Measurements from ENCODE around the gene BTG2. TPM values are rescaled to one million over a fixed set of nuclear protein-coding genes. Genes with fewer than 3 reads are reported as not detected.

BTG2 gene
- total RNA-seq, 1 experiment from 2014 or later = 19.4 TPM

DNA sequence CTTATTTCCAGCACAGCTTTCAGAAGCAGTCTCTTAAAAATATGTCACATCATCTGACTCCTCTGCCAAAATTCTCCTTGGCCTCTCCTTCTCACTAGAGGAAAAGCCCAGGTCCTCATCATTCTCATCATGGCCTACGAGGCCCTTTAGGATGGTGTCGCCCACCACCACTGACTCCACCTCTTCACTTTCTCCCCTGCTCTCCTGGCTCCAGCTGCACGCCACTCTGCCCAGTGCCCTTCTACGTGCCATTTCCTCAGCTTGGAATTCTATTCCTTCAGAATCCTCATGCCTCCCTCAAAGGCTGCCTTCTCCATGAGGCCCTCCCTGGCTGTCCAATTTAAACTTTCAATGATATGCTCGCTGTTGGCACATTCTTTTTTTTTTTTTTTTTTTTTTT lies 25.3 kb upstream of the BTG2 start:
- Mint-ChIP-seq H3K36me3 (no peaks in the 10 kb centered on the region), H3K27ac (no peak overlapping the region), H3K4me1 (peaks cover 12% of the 10 kb centered on the region), H3K9me3 (no peaks in the 10 kb centered on the region), H3K27me3 (ENCODE audit: low read depth) (peaks cover 21% of the 10 kb centered on the region), H3K4me3 (no peak overlapping the region)
- DNase-seq (ENCODE audit: low spot score) (no peak), ATAC-seq (no peak)
- ChIA-PET POLR2A (interaction anchor here (0.7 kb wide), 1 partner anchor 184 kb away, joined by 7 read pairs; no protein-coding TSS in a partner anchor), CTCF (interaction anchor here (0.6 to 4.6 kb wide), 10 partner anchors 9 to 389 kb away, joined by 3 to 27 read pairs (median 5); no protein-coding TSS in a partner anchor)
- TF ChIP-seq RELA (CRISPR knock-in tag; IDR thresholded peaks at IDR 0.05; ENCODE audit: borderline replicate concordance) = no peak
- TF ChIP-seq ZNF138 (CRISPR knock-in tag; conservative IDR thresholded peaks at IDR 0.05) = no peak
- TF ChIP-seq, protein P1, sequence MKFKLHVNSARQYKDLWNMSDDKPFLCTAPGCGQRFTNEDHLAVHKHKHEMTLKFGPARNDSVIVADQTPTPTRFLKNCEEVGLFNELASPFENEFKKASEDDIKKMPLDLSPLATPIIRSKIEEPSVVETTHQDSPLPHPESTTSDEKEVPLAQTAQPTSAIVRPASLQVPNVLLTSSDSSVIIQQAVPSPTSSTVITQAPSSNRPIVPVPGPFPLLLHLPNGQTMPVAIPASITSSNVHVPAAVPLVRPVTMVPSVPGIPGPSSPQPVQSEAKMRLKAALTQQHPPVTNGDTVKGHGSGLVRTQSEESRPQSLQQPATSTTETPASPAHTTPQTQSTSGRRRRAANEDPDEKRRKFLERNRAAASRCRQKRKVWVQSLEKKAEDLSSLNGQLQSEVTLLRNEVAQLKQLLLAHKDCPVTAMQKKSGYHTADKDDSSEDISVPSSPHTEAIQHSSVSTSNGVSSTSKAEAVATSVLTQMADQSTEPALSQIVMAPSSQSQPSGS (CRISPR knock-in tag; IDR thresholded peaks at IDR 0.05; ENCODE audit: borderline replicate concordance, low read depth) = no peak
- TF ChIP-seq, protein P2, sequence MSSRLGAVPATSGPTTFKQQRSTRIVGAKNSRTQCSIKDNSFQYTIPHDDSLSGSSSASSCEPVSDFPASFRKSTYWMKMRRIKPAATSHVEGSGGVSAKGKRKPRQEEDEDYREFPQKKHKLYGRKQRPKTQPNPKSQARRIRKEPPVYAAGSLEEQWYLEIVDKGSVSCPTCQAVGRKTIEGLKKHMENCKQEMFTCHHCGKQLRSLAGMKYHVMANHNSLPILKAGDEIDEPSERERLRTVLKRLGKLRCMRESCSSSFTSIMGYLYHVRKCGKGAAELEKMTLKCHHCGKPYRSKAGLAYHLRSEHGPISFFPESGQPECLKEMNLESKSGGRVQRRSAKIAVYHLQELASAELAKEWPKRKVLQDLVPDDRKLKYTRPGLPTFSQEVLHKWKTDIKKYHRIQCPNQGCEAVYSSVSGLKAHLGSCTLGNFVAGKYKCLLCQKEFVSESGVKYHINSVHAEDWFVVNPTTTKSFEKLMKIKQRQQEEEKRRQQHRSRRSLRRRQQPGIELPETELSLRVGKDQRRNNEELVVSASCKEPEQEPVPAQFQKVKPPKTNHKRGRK (CRISPR knock-in tag; IDR thresholded peaks at IDR 0.05; ENCODE audit: borderline replicate concordance) = no peak
- TF ChIP-seq, protein P3, sequence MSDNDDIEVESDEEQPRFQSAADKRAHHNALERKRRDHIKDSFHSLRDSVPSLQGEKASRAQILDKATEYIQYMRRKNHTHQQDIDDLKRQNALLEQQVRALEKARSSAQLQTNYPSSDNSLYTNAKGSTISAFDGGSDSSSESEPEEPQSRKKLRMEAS (CRISPR knock-in tag; IDR thresholded peaks at IDR 0.05) = no peak
- TF ChIP-seq, protein P4, sequence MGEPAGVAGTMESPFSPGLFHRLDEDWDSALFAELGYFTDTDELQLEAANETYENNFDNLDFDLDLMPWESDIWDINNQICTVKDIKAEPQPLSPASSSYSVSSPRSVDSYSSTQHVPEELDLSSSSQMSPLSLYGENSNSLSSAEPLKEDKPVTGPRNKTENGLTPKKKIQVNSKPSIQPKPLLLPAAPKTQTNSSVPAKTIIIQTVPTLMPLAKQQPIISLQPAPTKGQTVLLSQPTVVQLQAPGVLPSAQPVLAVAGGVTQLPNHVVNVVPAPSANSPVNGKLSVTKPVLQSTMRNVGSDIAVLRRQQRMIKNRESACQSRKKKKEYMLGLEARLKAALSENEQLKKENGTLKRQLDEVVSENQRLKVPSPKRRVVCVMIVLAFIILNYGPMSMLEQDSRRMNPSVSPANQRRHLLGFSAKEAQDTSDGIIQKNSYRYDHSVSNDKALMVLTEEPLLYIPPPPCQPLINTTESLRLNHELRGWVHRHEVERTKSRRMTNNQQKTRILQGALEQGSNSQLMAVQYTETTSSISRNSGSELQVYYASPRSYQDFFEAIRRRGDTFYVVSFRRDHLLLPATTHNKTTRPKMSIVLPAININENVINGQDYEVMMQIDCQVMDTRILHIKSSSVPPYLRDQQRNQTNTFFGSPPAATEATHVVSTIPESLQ (CRISPR knock-in tag; IDR thresholded peaks at IDR 0.05) = no peak
- TF ChIP-seq, protein P5, sequence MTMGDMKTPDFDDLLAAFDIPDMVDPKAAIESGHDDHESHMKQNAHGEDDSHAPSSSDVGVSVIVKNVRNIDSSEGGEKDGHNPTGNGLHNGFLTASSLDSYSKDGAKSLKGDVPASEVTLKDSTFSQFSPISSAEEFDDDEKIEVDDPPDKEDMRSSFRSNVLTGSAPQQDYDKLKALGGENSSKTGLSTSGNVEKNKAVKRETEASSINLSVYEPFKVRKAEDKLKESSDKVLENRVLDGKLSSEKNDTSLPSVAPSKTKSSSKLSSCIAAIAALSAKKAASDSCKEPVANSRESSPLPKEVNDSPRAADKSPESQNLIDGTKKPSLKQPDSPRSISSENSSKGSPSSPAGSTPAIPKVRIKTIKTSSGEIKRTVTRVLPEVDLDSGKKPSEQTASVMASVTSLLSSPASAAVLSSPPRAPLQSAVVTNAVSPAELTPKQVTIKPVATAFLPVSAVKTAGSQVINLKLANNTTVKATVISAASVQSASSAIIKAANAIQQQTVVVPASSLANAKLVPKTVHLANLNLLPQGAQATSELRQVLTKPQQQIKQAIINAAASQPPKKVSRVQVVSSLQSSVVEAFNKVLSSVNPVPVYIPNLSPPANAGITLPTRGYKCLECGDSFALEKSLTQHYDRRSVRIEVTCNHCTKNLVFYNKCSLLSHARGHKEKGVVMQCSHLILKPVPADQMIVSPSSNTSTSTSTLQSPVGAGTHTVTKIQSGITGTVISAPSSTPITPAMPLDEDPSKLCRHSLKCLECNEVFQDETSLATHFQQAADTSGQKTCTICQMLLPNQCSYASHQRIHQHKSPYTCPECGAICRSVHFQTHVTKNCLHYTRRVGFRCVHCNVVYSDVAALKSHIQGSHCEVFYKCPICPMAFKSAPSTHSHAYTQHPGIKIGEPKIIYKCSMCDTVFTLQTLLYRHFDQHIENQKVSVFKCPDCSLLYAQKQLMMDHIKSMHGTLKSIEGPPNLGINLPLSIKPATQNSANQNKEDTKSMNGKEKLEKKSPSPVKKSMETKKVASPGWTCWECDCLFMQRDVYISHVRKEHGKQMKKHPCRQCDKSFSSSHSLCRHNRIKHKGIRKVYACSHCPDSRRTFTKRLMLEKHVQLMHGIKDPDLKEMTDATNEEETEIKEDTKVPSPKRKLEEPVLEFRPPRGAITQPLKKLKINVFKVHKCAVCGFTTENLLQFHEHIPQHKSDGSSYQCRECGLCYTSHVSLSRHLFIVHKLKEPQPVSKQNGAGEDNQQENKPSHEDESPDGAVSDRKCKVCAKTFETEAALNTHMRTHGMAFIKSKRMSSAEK (CRISPR knock-in tag; IDR thresholded peaks at IDR 0.05; ENCODE audit: borderline replicate concordance) = no peak
- TF ChIP-seq, protein P6, sequence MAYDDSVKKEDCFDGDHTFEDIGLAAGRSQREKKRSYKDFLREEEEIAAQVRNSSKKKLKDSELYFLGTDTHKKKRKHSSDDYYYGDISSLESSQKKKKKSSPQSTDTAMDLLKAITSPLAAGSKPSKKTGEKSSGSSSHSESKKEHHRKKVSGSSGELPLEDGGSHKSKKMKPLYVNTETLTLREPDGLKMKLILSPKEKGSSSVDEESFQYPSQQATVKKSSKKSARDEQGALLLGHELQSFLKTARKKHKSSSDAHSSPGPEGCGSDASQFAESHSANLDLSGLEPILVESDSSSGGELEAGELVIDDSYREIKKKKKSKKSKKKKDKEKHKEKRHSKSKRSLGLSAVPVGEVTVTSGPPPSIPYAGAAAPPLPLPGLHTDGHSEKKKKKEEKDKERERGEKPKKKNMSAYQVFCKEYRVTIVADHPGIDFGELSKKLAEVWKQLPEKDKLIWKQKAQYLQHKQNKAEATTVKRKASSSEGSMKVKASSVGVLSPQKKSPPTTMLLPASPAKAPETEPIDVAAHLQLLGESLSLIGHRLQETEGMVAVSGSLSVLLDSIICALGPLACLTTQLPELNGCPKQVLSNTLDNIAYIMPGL (CRISPR knock-in tag; IDR thresholded peaks at IDR 0.05) = no peak
- no peak for TF ChIP-seq MYBL2 (CRISPR knock-in tag; IDR thresholded peaks at IDR 0.05)
- no peak for TF ChIP-seq ZNF423 (CRISPR knock-in tag; IDR thresholded peaks at IDR 0.05)
- TF ChIP-seq, protein P7, sequence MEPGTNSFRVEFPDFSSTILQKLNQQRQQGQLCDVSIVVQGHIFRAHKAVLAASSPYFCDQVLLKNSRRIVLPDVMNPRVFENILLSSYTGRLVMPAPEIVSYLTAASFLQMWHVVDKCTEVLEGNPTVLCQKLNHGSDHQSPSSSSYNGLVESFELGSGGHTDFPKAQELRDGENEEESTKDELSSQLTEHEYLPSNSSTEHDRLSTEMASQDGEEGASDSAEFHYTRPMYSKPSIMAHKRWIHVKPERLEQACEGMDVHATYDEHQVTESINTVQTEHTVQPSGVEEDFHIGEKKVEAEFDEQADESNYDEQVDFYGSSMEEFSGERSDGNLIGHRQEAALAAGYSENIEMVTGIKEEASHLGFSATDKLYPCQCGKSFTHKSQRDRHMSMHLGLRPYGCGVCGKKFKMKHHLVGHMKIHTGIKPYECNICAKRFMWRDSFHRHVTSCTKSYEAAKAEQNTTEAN (CRISPR knock-in tag; IDR thresholded peaks at IDR 0.05) = no peak
- no peak for TF ChIP-seq OVOL2 (CRISPR knock-in tag; IDR thresholded peaks at IDR 0.05; ENCODE audit: borderline replicate concordance)
- TF ChIP-seq ZNF263 (CRISPR knock-in tag; IDR thresholded peaks at IDR 0.05; ENCODE audit: low read depth) = no peak
- no peak for TF ChIP-seq GRHL2 (CRISPR knock-in tag; IDR thresholded peaks at IDR 0.05; ENCODE audit: insufficient replicate concordance, severe bottlenecking)
- TF ChIP-seq, protein P8, sequence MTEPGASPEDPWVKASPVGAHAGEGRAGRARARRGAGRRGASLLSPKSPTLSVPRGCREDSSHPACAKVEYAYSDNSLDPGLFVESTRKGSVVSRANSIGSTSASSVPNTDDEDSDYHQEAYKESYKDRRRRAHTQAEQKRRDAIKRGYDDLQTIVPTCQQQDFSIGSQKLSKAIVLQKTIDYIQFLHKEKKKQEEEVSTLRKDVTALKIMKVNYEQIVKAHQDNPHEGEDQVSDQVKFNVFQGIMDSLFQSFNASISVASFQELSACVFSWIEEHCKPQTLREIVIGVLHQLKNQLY (CRISPR knock-in tag; IDR thresholded peaks at IDR 0.05) = no peak
- no peak for TF ChIP-seq ZNF232 (CRISPR knock-in tag; IDR thresholded peaks at IDR 0.05)

Measured in WTC11 (cell line).